Middle frontal gyrus (tissue), 1 donor: ENCODE data around the gene VARS2.
"Not testable (repeated sequence)": the region's sequence is repeated elsewhere in the genome, so short reads cannot be mapped to it uniquely, and the experiment has no call there.

Experiments used
- DNase-seq: peaks from one replicate; pipeline ENCODE4 v3.0.0-alpha.2; 2015; ENCODE audit warnings: low spot score; ENCODE audit errors: extremely low spot score

VARS2 gene

DNA sequence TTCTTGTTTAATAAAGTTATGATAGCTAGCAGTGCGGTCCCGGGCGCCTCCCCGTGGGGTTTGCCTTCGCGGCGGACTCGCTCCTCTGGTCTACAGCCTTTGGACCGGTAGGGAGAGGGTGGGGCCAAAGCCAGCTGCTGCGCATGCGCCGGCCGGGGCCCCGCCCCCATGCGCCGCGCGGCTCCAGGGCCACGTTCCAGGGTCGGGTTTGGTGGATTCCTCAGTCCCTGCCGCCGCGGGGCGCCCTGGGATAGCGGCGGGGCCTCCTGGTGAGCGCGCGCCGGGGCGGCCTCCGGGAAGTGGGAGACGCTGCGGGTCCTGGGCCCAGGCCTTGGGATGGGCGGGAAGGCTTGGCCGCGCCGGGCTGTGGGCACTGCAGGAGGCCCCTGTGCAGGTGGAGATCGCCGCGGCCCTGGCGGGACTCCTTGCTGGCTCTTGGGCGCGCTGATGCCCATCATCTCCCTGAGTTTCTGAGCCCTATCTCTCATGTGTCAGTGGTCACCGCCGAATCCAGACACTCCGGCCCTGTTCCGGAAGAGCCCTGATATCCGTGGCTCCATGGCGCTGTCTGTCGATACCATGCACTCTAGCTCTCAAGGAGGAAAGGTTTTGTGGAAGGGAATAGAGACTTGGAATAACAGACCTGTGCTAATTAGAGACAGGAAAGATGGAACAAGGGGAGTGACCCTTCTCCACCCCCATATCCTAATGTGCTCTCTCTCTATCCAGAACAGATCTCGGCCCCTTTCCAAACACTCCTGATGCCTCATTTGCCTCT, at the start of gene VARS2:
TSS of gene VARS2 (plus strand) at position 163 of the 778 bp plus-strand sequence. CDS start at position 762, 599 bp downstream.
- DNase-seq: peak; percentile 84

GRCh38 chr6:30864325-30864724, 49.7 kb upstream of the VARS2 start:
- DNase-seq: no peak

DNA sequence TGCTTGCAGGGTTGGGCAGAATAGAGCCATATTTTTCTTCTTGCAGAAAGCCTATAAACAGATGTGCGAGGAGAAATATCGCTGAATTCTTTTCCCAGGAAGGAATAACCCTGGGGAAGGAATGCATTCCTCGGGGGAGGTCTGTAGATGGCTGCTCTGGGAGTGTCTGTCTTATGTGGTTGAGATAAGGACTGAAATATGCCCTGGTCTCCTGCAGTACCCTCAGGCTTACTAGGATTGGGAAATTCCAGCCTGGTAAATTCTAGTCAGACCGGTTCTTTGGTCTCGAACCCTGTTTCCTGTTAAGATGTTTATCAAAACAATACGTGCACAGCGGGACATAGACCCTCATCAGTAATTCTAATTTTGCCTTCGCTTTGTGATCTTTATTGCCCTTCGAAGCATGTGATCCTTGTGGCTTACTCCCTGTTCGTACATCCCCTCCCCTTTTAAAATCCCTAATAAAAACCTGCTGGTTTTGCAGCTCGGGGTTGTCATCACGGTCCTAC, 44.7 kb upstream of the VARS2 start:
- not testable (repeated sequence) for DNase-seq

GRCh38 chr6:30870546-30870945, 43.5 kb upstream of the VARS2 start:
- no peak for DNase-seq

DNA sequence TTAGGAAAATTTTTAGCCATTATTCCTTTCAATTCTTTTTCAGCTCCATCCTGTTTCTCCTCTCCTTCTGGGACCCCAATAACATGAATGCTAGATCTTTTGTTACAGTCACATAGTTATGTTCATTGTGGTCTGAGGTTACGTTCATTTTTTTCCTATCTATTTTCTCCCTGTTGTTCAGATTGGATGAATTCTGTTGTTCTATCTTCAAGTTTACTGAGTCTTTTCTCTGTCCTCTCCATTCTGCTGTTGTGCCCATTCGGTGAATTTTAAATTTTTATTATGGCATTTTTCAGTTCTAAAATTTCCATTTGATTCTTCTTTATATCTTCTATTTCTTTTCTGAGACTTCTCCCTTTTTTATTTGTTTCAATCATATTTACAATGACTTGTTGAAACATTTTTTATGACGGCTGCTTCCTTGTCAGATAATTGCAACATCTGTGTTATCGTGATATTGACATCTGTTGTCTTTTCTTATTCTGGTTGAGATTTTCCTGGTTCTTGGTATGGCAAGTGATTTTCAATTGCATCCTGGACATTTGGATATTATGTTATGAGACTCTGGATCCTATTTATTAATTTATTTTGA, 42.4 kb upstream of the VARS2 start:
- no peak for DNase-seq

DNA sequence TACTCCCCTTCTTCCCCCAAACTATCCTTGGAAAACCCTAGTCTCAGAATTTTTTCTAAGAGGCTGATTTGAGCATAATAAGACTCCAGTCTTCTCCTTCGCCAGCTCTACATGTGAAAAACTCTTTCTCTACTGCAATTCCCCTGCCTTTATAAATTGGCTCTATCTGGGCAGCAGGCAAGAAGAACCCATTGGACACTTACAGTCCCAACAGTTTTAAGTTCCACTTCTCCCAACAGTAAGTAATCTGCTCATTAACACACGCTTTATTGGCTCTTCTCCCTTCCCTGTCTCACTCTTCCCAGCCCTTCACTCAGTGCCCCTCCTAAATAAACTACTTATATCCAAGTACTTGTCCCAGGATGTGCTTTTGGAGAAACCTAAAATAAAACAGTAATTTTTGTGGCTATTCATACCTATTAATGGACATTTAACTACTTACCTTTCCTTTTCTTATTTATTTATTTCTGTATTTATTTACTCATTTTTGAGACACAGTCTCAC, 40.8 kb upstream of the VARS2 start:
- no peak for DNase-seq

GRCh38 chr6:30873795-30874194, 40.2 kb upstream of the VARS2 start:
- DNase-seq: not testable (repeated sequence)

DNA sequence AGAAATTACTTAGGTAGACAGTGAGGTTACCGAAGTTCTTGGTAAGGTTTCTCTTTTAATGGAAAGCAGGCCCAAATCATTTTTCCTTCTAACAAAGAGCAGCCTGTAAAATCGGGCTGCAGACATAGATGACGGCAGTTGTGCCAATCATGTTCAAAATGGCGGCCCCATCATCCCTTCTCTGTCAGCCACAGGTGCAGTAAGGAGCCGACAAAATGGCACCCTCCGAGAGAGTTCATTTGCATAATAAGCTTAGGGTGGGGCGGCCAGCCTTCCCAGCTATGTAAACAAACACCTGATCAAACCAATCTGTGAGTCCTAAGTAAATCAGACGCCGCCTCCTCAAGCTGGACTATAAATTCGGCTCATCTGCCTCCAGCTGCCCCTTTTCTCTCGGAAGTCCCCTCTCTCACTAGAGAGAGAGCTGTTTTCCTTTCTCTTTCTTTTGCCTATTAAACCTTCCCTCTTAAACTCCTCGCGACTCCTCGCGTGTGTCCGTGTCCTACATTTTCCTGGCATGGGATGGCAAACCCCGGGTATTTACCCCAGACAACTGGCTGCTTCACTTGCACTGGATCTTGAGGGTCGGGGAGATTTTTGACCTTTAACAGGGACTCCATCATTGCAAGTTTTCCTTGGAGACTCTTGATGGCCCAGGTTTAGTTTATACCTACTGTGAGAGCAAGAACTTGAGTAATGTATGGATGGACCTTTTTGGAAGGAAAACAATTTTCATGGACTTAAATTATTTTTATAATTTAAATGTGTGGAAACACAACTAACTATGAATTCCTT, 38.6 kb upstream of the VARS2 start:
- no peak for DNase-seq

DNA sequence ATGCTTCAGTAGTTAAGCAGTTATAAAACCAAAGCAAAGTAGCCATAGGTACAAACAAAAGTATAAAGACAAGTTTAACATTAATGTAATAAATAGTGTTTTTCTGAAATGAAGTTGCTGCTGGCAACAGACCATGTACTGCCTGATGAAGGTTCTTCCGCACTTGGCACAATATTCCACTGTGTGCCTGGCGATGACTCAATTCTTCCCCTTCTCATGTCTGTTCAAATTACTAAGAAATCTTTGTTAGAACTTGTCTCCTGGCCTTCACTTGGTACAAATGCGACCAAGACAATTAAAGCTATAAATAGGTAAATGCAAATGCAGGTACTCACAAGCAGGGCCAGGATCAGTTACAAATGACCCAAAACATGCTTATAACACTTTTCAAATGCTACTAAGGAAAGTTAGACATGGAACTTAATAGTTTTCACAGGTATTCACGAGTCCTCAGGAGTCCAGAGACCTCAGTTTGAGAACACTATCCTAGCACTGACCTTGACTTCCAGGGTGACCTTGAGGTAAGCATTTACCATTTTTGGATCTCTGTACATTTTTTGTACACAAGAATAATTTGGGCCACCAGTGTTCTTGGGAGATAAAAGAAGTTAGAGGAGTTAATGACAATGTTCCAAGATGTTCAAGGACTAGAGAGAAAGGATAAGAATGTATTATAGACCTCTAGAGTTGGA, 37.9 kb upstream of the VARS2 start:
- no peak for DNase-seq

DNA sequence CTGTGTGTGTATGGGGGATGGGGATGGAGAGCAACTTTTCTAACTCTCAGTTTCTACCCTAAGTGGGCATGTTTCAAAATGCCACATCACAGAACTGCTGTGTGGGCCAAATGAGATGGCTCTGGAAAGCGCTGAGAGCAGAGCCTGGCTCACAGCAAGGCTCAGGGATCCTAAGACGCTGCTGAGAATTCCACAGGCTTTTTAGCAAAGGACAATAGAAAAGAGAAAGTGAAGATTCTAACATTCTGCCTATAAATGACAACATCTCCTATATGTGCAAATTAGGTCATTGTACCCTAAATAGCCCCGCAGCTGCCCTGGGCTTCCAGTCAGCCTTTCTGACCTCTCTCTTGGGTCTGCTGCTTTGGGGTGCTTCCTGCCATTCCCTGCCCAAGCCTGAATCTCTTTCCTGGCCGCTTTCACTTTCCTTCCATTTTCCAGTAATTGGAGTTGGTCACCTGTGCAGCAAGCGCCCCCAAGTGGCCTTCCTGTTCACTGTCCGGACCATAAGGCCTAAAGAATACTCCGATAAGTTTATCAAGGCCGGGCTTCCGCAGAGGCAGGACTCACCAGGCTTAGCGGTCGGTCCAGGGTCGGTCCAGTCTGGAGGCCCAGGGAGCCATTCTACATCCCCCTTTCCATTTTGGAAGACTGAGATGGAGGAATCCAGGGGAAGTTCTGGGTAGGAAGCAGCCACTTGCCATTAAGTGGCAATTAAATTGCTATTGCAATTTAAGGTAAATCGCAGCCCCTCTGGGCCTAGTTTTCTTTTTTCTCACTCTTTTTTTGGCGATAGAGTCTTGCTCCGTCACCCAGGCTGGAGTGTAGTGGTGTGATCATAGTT, 36.4 kb upstream of the VARS2 start:
- DNase-seq: peak; percentile 81

GRCh38 chr6:30879684-30880427, 34.2 kb upstream of the VARS2 start:
- no peak for DNase-seq

DNA sequence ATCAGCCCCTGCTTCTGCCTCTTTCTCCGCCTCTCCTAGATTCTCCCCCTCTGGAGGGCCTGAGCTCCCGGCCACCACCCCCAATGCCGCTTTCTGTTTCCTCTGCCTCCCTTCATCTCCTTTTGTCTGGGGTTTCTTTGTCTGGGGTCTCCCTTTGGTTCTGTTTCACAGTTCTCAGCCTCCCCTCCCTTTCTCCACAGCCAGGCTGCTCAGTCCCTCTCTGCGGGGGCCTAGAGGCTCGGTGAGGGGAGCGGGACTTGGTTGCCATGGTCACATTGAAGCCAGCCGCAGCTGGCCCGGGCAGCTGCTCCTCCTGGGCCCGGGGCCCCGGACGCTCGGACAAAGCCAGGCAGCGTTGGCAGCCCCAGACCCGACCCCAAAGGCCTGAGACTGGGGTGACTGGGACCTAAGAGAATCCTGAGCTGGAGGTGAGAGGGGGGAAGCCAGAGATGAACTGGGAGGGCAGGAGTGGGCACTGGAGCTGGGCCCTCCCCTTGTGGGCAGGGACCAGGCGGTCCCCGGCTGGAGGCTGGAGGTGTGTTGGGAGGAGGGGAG, 33.3 kb upstream of the VARS2 start:
- no peak for DNase-seq

- no peak for DNase-seq
Observed at GRCh38 chr6:30881392-30882203, 32.4 kb upstream of the VARS2 start.

- DNase-seq: no peak
Observed at GRCh38 chr6:30882204-30882758, 31.8 kb upstream of the VARS2 start.

GRCh38 chr6:30882759-30883684, 31.0 kb upstream of the VARS2 start:
- no peak for DNase-seq

DNA sequence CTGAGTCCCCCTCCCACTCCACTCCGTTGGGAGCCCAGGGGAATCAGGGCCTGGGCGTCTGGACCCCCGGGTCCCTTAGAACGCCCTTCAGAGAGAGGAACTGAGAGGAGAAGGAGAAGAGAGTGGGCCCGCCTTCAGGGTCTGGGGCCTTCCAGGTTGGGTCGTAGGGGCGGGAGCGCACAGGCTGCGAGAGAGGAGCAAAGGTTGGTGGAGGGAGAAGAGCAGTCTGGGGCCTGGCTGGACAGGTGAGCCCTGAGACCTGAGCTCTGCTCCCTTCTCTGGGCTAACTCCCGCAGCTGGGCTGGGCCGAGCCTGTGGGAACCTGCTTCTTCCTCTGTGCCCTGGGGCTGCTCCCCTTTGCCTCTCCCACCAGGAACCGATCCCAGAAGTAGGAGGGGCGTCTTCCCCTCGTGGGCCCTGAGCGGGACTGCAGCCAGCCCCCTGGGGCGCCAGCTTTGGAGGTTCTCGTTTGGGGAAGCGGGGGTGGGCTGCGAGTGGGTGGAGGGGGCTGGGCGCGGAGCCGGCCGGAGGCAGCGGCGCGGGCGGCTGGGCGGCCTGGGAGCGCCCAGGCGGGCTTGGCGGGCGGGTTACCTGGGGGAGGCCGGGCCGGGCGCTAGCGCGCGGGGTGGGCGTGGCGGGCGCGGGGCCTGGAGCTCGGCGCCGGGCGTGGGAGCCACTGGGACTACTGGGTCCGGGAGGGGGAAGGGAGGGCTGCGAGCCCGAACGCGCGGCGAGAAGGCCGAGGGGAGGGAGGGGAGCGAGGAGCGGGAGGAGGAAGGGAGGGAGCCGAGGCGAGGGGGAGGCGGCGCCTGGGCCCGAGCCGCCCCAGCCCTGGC, 30.1 kb upstream of the VARS2 start, which contains the start of gene DDR1:
TSS of gene DDR1 (plus strand) at position 835 of the 836 bp plus-strand sequence. CDS start 4,211 bp downstream, outside the sequence.
- peak; percentile 73 for DNase-seq
